ENCODE measurements around the gene GNA12. TPM values are rescaled to one million over a fixed set of nuclear protein-coding genes. Genes with fewer than 3 reads are reported as not detected.

Gene GNA12
- total RNA-seq, 1 experiment from 2014 or later: 15.0 TPM

DNA sequence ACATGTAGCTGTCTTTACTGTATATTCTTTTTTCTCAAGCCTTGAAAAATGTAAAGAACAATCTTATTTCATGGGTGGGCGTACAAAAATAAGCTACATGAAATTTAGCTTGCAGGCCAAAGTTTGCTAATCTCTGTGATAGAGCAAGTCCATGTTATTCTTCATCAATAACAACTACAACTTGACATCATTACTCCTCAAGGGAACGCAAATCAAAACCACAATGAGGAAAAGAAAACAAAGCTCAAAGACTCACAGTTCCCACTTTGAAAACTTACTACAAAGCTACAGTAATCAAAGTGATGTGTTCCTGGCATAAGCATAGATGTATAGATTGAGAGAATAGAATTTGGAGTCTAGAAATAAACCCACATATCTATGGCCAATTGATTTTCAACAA, 62.5 kb downstream of the GNA12 start:
- H4K20me1 ChIP-seq (ENCODE audit: low read length): no peaks in the 10 kb centered on the region
- H2AFZ ChIP-seq (ENCODE audit: low read length): no peak overlapping the region
- H3K27ac ChIP-seq (ENCODE audit: low read length): no peak overlapping the region
- H3K79me2 ChIP-seq (ENCODE audit: low read length): peaks cover 8% of the 10 kb centered on the region; the same call in 1 of the 2 replicates
- no TSS peak for BruUV-seq (replicated peaks)
- no peak overlapping the region for H3K9ac ChIP-seq (ENCODE audit: low read length)
- DNase-seq (no peak), ATAC-seq (no peak)
- ChIA-PET CTCF (interaction anchor here (0.5 to 0.7 kb wide), 2 partner anchors 14 to 21 kb away, joined by 5 to 7 read pairs; no protein-coding TSS in a partner anchor), POLR2A (ENCODE audit: unreplicated experiment) (no interaction called here)
- no peak overlapping the region for H3K4me2 ChIP-seq (ENCODE audit: low read length)
- H3K27me3 ChIP-seq (ENCODE audit: low read length): no peaks in the 10 kb centered on the region
- intact Hi-C loops (cut with micrococcal nuclease): no loop called here
- H3K4me1 ChIP-seq (ENCODE audit: insufficient read depth, low read length): peaks cover 12% of the 10 kb centered on the region; the same call in 1 of the 2 replicates
- H3F3A ChIP-seq (ENCODE audit: low read length, unreplicated experiment): no peaks in the 10 kb centered on the region
- H3K4me3 ChIP-seq (ENCODE audit: low read length): no peak overlapping the region
- H3K36me3 ChIP-seq (ENCODE audit: low read depth, low read length): no peaks in the 10 kb centered on the region
- H3K9me2 ChIP-seq (replicated peaks; ENCODE audit: low read length): no peaks in the 10 kb centered on the region
- no peak for TF ChIP-seq EZH2 (IDR thresholded peaks at IDR 0.05; ENCODE audit: low read length, unreplicated experiment)
- TF ChIP-seq EZH2phosphoT487 (IDR thresholded peaks at IDR 0.05; ENCODE audit: borderline replicate concordance, low read length): no peak
- TF ChIP-seq, protein P1, sequence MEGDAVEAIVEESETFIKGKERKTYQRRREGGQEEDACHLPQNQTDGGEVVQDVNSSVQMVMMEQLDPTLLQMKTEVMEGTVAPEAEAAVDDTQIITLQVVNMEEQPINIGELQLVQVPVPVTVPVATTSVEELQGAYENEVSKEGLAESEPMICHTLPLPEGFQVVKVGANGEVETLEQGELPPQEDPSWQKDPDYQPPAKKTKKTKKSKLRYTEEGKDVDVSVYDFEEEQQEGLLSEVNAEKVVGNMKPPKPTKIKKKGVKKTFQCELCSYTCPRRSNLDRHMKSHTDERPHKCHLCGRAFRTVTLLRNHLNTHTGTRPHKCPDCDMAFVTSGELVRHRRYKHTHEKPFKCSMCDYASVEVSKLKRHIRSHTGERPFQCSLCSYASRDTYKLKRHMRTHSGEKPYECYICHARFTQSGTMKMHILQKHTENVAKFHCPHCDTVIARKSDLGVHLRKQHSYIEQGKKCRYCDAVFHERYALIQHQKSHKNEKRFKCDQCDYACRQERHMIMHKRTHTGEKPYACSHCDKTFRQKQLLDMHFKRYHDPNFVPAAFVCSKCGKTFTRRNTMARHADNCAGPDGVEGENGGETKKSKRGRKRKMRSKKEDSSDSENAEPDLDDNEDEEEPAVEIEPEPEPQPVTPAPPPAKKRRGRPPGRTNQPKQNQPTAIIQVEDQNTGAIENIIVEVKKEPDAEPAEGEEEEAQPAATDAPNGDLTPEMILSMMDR (conservative IDR thresholded peaks at IDR 0.05; ENCODE audit: low read depth, low read length): no peak
- no peaks in the 10 kb centered on the region for H3K9me3 ChIP-seq (ENCODE audit: low read length)

DNA sequence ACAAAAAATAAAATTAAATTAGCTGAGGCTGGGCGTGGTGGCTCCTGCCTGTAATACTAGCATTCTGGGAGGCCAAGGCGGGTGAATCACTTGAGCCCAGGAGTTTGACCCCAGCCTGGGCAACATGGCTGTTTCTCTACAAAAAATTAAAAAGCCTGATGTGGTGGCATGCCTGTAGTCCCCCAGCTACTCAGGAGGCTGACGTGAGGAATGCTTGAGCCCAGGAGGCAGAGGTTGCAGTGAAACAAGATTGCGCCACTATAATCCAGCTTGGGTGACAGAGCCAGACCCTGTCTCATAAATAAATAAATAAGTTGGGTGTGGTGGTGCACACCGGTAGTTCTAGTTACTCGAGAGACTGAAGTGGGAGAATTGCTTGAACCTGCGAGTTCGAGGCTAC, 65.1 kb downstream of the GNA12 start:
- Histone ChIP-seq H3K9me2 (replicated peaks; ENCODE audit: low read length) (no peaks in the 10 kb centered on the region), H2AFZ (ENCODE audit: low read length) (no peak overlapping the region), H3F3A (ENCODE audit: low read length, unreplicated experiment) (no peaks in the 10 kb centered on the region), H4K20me1 (ENCODE audit: low read length) (no peaks in the 10 kb centered on the region), H3K36me3 (ENCODE audit: low read depth, low read length) (no peaks in the 10 kb centered on the region), H3K4me3 (ENCODE audit: low read length) (no peak overlapping the region), H3K79me2 (ENCODE audit: low read length) (peaks cover 2% of the 10 kb centered on the region; the same call in 1 of the 2 replicates), H3K4me2 (ENCODE audit: low read length) (no peak overlapping the region), H3K27me3 (ENCODE audit: low read length) (no peaks in the 10 kb centered on the region), H3K9ac (ENCODE audit: low read length) (no peak overlapping the region), H3K9me3 (ENCODE audit: low read length) (no peaks in the 10 kb centered on the region), H3K27ac (ENCODE audit: low read length) (no peak overlapping the region), H3K4me1 (ENCODE audit: insufficient read depth, low read length) (peaks cover 31% of the 10 kb centered on the region)
- POLR2A ChIA-PET (ENCODE audit: unreplicated experiment): no interaction called here
- no peak for TF ChIP-seq EZH2phosphoT487 (IDR thresholded peaks at IDR 0.05; ENCODE audit: borderline replicate concordance, low read length)
- TF ChIP-seq EZH2 (IDR thresholded peaks at IDR 0.05; ENCODE audit: low read length, unreplicated experiment): no peak
- TF ChIP-seq, protein P1 (conservative IDR thresholded peaks at IDR 0.05; ENCODE audit: low read depth, low read length): no peak
- ATAC-seq: no peak
- DNase-seq: peak; percentile 11
- CTCF ChIA-PET: no interaction called here
- no TSS peak for BruUV-seq (replicated peaks)
- intact Hi-C loops (cut with micrococcal nuclease): no loop called here

DNA sequence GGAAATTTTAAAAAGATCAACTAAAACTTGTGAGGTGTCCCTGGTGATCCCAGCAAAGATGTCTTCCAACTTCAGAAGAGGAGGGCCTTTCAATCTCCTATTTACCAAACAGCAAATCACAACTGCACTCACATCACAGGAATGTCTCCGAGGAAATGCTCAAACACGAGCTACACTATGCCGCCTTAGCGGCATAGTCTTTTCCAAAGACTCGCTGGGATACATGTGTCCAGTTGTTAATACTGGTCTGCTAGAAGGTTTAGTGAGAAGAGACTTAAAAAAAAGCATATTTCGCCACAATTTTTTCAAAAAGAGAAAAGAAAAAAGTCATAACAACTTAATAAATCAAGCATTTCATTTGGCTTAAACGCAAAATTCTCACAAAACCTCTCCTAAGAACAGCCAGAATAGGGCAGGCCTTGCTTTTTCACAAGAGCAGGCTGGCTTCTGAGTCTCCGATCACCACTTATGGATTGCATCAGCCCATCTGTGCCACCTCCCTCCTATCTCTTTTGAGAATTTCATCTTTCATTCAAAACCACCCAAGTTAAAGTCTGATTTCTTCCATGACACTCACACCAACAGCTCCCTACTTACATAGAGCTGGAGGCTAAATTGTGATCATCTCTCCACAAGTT, 66.1 kb downstream of the GNA12 start:
- CTCF ChIA-PET: no interaction called here

More for the DNA sequence above, 66.1 kb downstream of the GNA12 start:
- Histone ChIP-seq H3K9me2 (replicated peaks; ENCODE audit: low read length) (no peaks in the 10 kb centered on the region), H3K4me1 (ENCODE audit: insufficient read depth, low read length) (peaks cover 40% of the 10 kb centered on the region), H3K79me2 (ENCODE audit: low read length) (peaks cover 8% of the 10 kb centered on the region), H3F3A (ENCODE audit: low read length, unreplicated experiment) (no peaks in the 10 kb centered on the region), H3K9ac (ENCODE audit: low read length) (no peak overlapping the region), H3K9me3 (ENCODE audit: low read length) (no peaks in the 10 kb centered on the region), H4K20me1 (ENCODE audit: low read length) (no peaks in the 10 kb centered on the region), H3K4me2 (ENCODE audit: low read length) (no peak overlapping the region), H3K36me3 (ENCODE audit: low read depth, low read length) (no peaks in the 10 kb centered on the region), H2AFZ (ENCODE audit: low read length) (no peak overlapping the region), H3K27me3 (ENCODE audit: low read length) (no peaks in the 10 kb centered on the region), H3K4me3 (ENCODE audit: low read length) (no peak overlapping the region), H3K27ac (ENCODE audit: low read length) (no peak overlapping the region)
- POLR2A ChIA-PET (ENCODE audit: unreplicated experiment): no interaction called here
- TF ChIP-seq, protein P1 (conservative IDR thresholded peaks at IDR 0.05; ENCODE audit: low read depth, low read length): no peak
- no peak for TF ChIP-seq EZH2 (IDR thresholded peaks at IDR 0.05; ENCODE audit: low read length, unreplicated experiment)
- TF ChIP-seq EZH2phosphoT487 (IDR thresholded peaks at IDR 0.05; ENCODE audit: borderline replicate concordance, low read length): no peak
- intact Hi-C loops (cut with micrococcal nuclease): no loop called here
- ATAC-seq (no peak), DNase-seq (no peak)
- no TSS peak for BruUV-seq (replicated peaks)

Data from PC-3 (cell line).